ENCODE measurements around the gene C4orf50.

DNA sequence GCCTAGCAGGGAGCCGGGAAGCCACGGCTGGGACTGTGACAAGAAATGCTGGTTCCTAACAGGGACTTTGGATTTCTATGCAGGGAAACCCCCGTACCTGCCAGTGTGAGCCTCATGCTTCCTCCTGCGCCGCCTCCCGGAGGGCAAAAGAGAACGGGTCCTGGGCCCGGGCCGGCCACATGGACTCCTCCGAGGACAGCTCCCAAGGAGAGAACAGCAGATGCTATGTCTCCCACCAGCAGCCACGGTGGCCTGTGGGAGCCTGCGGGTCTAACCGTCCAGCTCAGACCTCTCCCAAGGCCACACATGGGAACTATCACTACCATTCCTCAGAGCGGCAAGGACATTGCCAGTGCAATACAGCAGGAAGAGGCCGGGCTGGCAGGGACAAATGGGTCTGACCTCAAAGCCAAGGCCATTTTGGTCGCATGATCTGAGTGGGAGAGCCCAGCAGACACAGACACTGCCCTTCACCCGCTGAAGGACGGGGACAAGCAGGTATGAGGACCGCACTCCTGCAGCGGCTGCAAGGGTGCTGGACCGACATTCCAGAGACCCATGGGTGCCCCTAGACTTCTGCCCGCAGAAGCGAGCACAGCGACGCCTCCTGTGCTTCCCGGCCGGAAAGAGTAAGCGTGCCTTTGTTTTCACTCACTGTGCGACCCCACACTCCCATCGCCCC is 4.5 kb upstream of the C4orf50 start:
- TF ChIP-seq POLR2A (IDR thresholded peaks at IDR 0.05) = no peak
- TF ChIP-seq, protein P1, sequence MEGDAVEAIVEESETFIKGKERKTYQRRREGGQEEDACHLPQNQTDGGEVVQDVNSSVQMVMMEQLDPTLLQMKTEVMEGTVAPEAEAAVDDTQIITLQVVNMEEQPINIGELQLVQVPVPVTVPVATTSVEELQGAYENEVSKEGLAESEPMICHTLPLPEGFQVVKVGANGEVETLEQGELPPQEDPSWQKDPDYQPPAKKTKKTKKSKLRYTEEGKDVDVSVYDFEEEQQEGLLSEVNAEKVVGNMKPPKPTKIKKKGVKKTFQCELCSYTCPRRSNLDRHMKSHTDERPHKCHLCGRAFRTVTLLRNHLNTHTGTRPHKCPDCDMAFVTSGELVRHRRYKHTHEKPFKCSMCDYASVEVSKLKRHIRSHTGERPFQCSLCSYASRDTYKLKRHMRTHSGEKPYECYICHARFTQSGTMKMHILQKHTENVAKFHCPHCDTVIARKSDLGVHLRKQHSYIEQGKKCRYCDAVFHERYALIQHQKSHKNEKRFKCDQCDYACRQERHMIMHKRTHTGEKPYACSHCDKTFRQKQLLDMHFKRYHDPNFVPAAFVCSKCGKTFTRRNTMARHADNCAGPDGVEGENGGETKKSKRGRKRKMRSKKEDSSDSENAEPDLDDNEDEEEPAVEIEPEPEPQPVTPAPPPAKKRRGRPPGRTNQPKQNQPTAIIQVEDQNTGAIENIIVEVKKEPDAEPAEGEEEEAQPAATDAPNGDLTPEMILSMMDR (IDR thresholded peaks at IDR 0.05) = no peak
- TF ChIP-seq POLR2AphosphoS5 (IDR thresholded peaks at IDR 0.05) = no peak
- no peak for TF ChIP-seq EP300 (IDR thresholded peaks at IDR 0.05)

Data from sigmoid colon (tissue), 4 donors.